Panc1 (cell line): ENCODE data around the gene NBDY.

Experiments
- POLR2AphosphoS5 ChIP-seq: IDR thresholded peaks from 2 replicates; pipeline ENCODE4 v1.6.1; 2012; ENCODE audit warnings: mild to moderate bottlenecking, low read depth, low read length, moderate library complexity
- TF ChIP-seq, protein P1 (sequence below): fragments of 450-650 bp; IDR thresholded peaks from 2 replicates; pipeline ENCODE4 v1.5.1; 2017; ENCODE audit warnings: mild to moderate bottlenecking
- TF ChIP-seq, protein P2 (sequence below), 2 experiments: IDR thresholded peaks; 2 replicates each; pipeline ENCODE4 v1.6.1; 2011 to 2012; ENCODE audit warnings: low read depth in 2 of 2, control low read depth in 1 of 2, low read length in 1 of 2, mild to moderate bottlenecking in 1 of 2, moderate library complexity in 1 of 2; ENCODE audit not compliant: insufficient read depth in 1 of 2

DNA sequence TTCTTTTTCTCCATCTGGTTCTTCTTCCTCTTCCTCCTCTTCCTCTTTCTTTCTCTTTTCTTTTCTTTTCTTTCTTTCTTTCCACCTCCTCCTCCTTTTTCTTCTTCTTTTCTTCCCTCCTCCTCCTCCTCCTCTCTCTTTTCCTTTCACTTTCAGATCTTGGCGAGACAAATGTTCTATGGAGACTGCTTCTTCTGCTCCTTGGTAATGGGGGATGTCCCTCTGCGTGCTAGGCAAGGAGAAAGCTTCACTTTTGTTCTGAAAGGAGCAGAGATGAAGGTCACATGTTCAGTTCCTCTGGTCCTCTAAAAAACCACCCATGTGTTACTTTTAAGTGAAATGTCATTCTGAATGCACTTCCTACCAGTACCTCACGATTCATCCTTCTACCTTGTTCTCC, 33.2 kb downstream of the NBDY start:
- TF ChIP-seq POLR2AphosphoS5, result no peak
- TF ChIP-seq, protein P1, sequence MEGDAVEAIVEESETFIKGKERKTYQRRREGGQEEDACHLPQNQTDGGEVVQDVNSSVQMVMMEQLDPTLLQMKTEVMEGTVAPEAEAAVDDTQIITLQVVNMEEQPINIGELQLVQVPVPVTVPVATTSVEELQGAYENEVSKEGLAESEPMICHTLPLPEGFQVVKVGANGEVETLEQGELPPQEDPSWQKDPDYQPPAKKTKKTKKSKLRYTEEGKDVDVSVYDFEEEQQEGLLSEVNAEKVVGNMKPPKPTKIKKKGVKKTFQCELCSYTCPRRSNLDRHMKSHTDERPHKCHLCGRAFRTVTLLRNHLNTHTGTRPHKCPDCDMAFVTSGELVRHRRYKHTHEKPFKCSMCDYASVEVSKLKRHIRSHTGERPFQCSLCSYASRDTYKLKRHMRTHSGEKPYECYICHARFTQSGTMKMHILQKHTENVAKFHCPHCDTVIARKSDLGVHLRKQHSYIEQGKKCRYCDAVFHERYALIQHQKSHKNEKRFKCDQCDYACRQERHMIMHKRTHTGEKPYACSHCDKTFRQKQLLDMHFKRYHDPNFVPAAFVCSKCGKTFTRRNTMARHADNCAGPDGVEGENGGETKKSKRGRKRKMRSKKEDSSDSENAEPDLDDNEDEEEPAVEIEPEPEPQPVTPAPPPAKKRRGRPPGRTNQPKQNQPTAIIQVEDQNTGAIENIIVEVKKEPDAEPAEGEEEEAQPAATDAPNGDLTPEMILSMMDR, result no peak
- TF ChIP-seq, protein P2, sequence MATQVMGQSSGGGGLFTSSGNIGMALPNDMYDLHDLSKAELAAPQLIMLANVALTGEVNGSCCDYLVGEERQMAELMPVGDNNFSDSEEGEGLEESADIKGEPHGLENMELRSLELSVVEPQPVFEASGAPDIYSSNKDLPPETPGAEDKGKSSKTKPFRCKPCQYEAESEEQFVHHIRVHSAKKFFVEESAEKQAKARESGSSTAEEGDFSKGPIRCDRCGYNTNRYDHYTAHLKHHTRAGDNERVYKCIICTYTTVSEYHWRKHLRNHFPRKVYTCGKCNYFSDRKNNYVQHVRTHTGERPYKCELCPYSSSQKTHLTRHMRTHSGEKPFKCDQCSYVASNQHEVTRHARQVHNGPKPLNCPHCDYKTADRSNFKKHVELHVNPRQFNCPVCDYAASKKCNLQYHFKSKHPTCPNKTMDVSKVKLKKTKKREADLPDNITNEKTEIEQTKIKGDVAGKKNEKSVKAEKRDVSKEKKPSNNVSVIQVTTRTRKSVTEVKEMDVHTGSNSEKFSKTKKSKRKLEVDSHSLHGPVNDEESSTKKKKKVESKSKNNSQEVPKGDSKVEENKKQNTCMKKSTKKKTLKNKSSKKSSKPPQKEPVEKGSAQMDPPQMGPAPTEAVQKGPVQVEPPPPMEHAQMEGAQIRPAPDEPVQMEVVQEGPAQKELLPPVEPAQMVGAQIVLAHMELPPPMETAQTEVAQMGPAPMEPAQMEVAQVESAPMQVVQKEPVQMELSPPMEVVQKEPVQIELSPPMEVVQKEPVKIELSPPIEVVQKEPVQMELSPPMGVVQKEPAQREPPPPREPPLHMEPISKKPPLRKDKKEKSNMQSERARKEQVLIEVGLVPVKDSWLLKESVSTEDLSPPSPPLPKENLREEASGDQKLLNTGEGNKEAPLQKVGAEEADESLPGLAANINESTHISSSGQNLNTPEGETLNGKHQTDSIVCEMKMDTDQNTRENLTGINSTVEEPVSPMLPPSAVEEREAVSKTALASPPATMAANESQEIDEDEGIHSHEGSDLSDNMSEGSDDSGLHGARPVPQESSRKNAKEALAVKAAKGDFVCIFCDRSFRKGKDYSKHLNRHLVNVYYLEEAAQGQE (IDR thresholded peaks at IDR 0.05; ENCODE audit: insufficient read depth in 1 of 2, low read depth in 2 of 2, low read length in 1 of 2), result no peak
